ENCODE results near the gene RALB.
A peak's percentile ranks its signal among the peaks of the same experiment; 100 is the strongest.

Gene RALB

DNA sequence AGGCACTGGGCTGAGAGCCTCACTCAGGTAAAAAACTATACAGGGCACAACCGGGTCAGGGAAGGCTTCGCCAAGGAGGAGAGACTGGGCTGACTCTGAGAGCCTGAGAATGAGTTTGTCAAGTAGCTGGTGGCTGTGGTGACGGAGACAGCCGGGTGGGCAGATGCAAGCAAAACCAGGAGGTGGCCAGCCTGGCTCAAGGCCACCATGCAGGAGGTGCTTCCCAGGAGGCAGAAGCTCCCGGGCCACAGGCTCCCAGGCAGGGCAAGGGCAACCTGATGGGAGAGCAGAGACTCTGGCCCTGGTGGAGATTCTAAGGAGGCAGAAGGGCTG lies 90.4 kb downstream of the RALB start:
- no peak for DNase-seq (ENCODE audit: low spot score)

DNA sequence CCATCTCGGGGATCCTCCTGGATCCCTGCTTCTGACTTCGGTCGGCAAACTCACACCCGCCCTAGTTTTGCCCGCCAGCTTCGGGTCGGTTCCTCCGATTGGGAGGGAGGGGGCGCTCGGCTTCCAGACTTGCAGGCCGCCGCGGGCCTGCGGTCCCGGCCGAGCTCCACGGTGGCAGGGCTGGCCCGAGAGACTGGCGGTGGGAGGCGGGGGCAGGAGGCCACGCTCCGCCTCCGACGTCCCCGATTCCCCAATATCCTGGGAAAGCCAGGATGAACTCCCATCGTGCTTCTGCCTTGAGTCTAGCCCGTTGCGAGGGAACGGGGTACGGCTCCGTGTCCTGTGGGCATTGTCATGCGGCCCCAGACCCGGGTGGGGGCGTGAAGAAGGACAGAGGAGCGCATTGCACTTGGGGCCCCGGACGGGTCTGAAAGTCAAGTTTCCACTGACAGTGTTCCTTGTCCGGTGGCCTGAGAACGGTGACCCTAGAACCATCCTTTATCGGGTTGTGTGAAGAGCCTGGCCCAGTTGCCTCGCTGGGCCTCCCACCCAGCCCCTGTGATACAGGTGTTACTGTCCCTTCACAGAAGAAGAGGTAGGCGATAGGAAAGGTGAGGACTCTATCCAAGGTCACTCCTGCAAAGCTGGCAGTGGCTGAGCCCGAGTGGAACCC lies 90.9 kb downstream of the RALB start:
- H3K27ac ChIP-seq = no peak overlapping the region
- ChIA-PET CTCF (interaction anchor here (0.6 to 2.6 kb wide), 14 partner anchors 10 to 342 kb away, joined by 3 to 36 read pairs (median 4); no protein-coding TSS in a partner anchor), POLR2A (ENCODE audit: low non-redundant PET) (no interaction called here)
- TF ChIP-seq, protein P1, sequence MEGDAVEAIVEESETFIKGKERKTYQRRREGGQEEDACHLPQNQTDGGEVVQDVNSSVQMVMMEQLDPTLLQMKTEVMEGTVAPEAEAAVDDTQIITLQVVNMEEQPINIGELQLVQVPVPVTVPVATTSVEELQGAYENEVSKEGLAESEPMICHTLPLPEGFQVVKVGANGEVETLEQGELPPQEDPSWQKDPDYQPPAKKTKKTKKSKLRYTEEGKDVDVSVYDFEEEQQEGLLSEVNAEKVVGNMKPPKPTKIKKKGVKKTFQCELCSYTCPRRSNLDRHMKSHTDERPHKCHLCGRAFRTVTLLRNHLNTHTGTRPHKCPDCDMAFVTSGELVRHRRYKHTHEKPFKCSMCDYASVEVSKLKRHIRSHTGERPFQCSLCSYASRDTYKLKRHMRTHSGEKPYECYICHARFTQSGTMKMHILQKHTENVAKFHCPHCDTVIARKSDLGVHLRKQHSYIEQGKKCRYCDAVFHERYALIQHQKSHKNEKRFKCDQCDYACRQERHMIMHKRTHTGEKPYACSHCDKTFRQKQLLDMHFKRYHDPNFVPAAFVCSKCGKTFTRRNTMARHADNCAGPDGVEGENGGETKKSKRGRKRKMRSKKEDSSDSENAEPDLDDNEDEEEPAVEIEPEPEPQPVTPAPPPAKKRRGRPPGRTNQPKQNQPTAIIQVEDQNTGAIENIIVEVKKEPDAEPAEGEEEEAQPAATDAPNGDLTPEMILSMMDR (conservative IDR thresholded peaks at IDR 0.05; ENCODE audit: low read depth) = peak; percentile 75
- peak; percentile 67 for DNase-seq (ENCODE audit: low spot score)

More for the DNA sequence above, 90.4 kb downstream of the RALB start:
- POLR2A ChIA-PET (ENCODE audit: low non-redundant PET) = no interaction called here
- TF ChIP-seq, protein P1 (conservative IDR thresholded peaks at IDR 0.05; ENCODE audit: low read depth) = no peak
- H3K27ac ChIP-seq = no peak overlapping the region
- CTCF ChIA-PET = interaction anchor here (0.6 to 2.6 kb wide), 12 partner anchors 10 to 342 kb away, joined by 3 to 36 read pairs (median 4); no protein-coding TSS in a partner anchor

Data from RWPE1 (cell line).